Neural cell (in vitro differentiated cells): ENCODE data around the gene CASKIN1. TPM values are rescaled to one million over a fixed set of nuclear protein-coding genes. Genes with fewer than 3 reads are reported as not detected.

Source experiments
- H2AFZ ChIP-seq: fragments of 200-600, 300-800 bp; sonication (generic), shearing (Covaris generic); 2 replicates; pipeline ENCODE4 v1.6.0; 2014; ENCODE audit warnings: low read depth, mild to moderate bottlenecking, antibody characterized with exemption, low read length, moderate library complexity
- H3F3A ChIP-seq: fragments of 200-600 bp; shearing (Covaris generic); 2 replicates; pipeline ENCODE4 v1.6.1; 2016; ENCODE audit warnings: mild to moderate bottlenecking, moderate library complexity, mixed read lengths, antibody characterized with exemption, low read length; ENCODE audit not compliant: insufficient read depth, poor library complexity, severe bottlenecking
- H3K27ac ChIP-seq: fragments of 200-600, 300-800 bp; sonication (generic), shearing (Covaris generic); 2 replicates; pipeline ENCODE4 v1.5.1; 2014; ENCODE audit warnings: mild to moderate bottlenecking, low read length, moderate library complexity
- H3K27me3 ChIP-seq: fragments of 300-800, 200-600 bp; sonication (generic), shearing (Covaris generic); 2 replicates; pipeline ENCODE4 v1.6.0; 2014; ENCODE audit warnings: mild to moderate bottlenecking, low read depth, low read length, moderate library complexity; ENCODE audit not compliant: insufficient read depth
- H3K36me3 ChIP-seq: fragments of 300-800, 200-600 bp; sonication (generic), shearing (Covaris generic); 2 replicates; pipeline ENCODE4 v1.5.1; 2014; ENCODE audit warnings: mild to moderate bottlenecking, antibody characterized with exemption, low read length, moderate library complexity; ENCODE audit not compliant: insufficient read depth
- H3K4me2 ChIP-seq: fragments of 300-800, 200-600 bp; sonication (generic), shearing (Covaris generic); 2 replicates; pipeline ENCODE4 v1.6.0; 2014; ENCODE audit warnings: mild to moderate bottlenecking, low read length
- H3K4me3 ChIP-seq: fragments of 300-800, 200-600 bp; sonication (generic), shearing (Covaris generic); 2 replicates; pipeline ENCODE4 v1.5.1; 2014; ENCODE audit warnings: mild to moderate bottlenecking, low read length, moderate library complexity
- H3K79me2 ChIP-seq: fragments of 200-600 bp; shearing (Covaris generic); replicated peaks from 2 replicates; pipeline ENCODE4 v1.6.0; 2014; ENCODE audit warnings: mild to moderate bottlenecking, low read length, moderate library complexity; ENCODE audit not compliant: insufficient read depth
- H3K9ac ChIP-seq: fragments of 300-800, 200-600 bp; sonication (generic), shearing (Covaris generic); 2 replicates; pipeline ENCODE4 v1.6.1; 2016; ENCODE audit warnings: mild to moderate bottlenecking, low read length, mixed read lengths
- H3K9me2 ChIP-seq: fragments of 200-600 bp; shearing (Covaris generic); 2 replicates; pipeline ENCODE4 v1.6.1; 2016; ENCODE audit warnings: mild to moderate bottlenecking, low read length, mixed read lengths; ENCODE audit not compliant: insufficient read depth
- H3K9me3 ChIP-seq: fragments of 200-600, 300-800 bp; sonication (generic), shearing (Covaris generic); 2 replicates; pipeline ENCODE4 v1.6.1; 2016; ENCODE audit warnings: mild to moderate bottlenecking, mixed run types, low read length, moderate library complexity, mixed read lengths
- H4K20me1 ChIP-seq: fragments of 200-600 bp; shearing (Covaris generic); 2 replicates; pipeline ENCODE4 v1.6.1; 2016; ENCODE audit warnings: mild to moderate bottlenecking, mixed run types; ENCODE audit not compliant: insufficient read depth
- CTCF ChIP-seq: fragments of 450-650 bp; IDR thresholded peaks from 2 replicates; pipeline ENCODE4 v1.5.1; 2014; ENCODE audit warnings: antibody characterized with exemption, mild to moderate bottlenecking, moderate library complexity; ENCODE audit not compliant: poor library complexity, severe bottlenecking
- EP300 ChIP-seq: fragments of 450-650 bp; conservative IDR thresholded peaks from 2 replicates; pipeline ENCODE4 v1.6.1; 2014; ENCODE audit warnings: antibody characterized with exemption, mild to moderate bottlenecking, moderate library complexity; ENCODE audit not compliant: poor library complexity, severe bottlenecking
- EZH2 ChIP-seq: fragments of 200-600, 300-800 bp; shearing (Covaris generic), sonication (generic); IDR thresholded peaks from 2 replicates; pipeline ENCODE4 v1.6.1; 2014; ENCODE audit warnings: antibody characterized with exemption, low read length, borderline replicate concordance, mild to moderate bottlenecking; ENCODE audit not compliant: insufficient read depth, poor library complexity, severe bottlenecking
- MXI1 ChIP-seq: fragments of 450-650 bp; conservative IDR thresholded peaks from 2 replicates; pipeline ENCODE4 v1.6.1; 2014; ENCODE audit warnings: antibody characterized with exemption, mild to moderate bottlenecking; ENCODE audit not compliant: poor library complexity, severe bottlenecking
- POLR2AphosphoS5 ChIP-seq: IDR thresholded peaks from 2 replicates; pipeline ENCODE4 v1.6.1; 2012
- RAD21 ChIP-seq: fragments of 450-650 bp; conservative IDR thresholded peaks from 2 replicates; pipeline ENCODE4 v1.6.1; 2014; ENCODE audit warnings: antibody characterized with exemption, mild to moderate bottlenecking, moderate library complexity
- SMC3 ChIP-seq: fragments of 450-650 bp; conservative IDR thresholded peaks from 2 replicates; pipeline ENCODE4 v1.6.1; 2014; ENCODE audit warnings: antibody characterized with exemption, mild to moderate bottlenecking, moderate library complexity; ENCODE audit not compliant: poor library complexity
- TAF1 ChIP-seq: IDR thresholded peaks from 2 replicates; pipeline ENCODE4 v1.6.1; 2012; ENCODE audit warnings: low read depth
- polyA plus RNA-seq: library from polyadenylated mRNA; depleted of rRNA; stranded (reverse); fragments of >200 nt; gene quantifications from 2 replicates; pipeline ENCODE4 v1.2.3, GENCODE V29; 2014
- TF ChIP-seq, protein P1 (sequence below): IDR thresholded peaks from 2 replicates; pipeline ENCODE4 v1.6.1; 2012; ENCODE audit warnings: borderline replicate concordance

Gene CASKIN1
- polyA plus RNA-seq, 1 donor from 2014 or later, result 10.3 TPM

GRCh38 chr16:2166263-2167067 is 29.9 kb downstream of the CASKIN1 start:
- no peaks in the 10 kb centered on the region for H3K9me3 ChIP-seq
- no peak overlapping the region for H2AFZ ChIP-seq
- no peak overlapping the region for H3K4me2 ChIP-seq
- H3K36me3 ChIP-seq, result no peaks in the 10 kb centered on the region
- no peak overlapping the region for H3K4me3 ChIP-seq
- no peak for TF ChIP-seq SMC3
- TF ChIP-seq MXI1, result no peak
- no peak for TF ChIP-seq CTCF
- no peak for TF ChIP-seq RAD21
- no peak for TF ChIP-seq POLR2AphosphoS5
- TF ChIP-seq, protein P1, sequence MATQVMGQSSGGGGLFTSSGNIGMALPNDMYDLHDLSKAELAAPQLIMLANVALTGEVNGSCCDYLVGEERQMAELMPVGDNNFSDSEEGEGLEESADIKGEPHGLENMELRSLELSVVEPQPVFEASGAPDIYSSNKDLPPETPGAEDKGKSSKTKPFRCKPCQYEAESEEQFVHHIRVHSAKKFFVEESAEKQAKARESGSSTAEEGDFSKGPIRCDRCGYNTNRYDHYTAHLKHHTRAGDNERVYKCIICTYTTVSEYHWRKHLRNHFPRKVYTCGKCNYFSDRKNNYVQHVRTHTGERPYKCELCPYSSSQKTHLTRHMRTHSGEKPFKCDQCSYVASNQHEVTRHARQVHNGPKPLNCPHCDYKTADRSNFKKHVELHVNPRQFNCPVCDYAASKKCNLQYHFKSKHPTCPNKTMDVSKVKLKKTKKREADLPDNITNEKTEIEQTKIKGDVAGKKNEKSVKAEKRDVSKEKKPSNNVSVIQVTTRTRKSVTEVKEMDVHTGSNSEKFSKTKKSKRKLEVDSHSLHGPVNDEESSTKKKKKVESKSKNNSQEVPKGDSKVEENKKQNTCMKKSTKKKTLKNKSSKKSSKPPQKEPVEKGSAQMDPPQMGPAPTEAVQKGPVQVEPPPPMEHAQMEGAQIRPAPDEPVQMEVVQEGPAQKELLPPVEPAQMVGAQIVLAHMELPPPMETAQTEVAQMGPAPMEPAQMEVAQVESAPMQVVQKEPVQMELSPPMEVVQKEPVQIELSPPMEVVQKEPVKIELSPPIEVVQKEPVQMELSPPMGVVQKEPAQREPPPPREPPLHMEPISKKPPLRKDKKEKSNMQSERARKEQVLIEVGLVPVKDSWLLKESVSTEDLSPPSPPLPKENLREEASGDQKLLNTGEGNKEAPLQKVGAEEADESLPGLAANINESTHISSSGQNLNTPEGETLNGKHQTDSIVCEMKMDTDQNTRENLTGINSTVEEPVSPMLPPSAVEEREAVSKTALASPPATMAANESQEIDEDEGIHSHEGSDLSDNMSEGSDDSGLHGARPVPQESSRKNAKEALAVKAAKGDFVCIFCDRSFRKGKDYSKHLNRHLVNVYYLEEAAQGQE, result no peak
- no peak for TF ChIP-seq EP300
- TF ChIP-seq EZH2, result no peak
- TF ChIP-seq TAF1, result no peak
- H3F3A ChIP-seq, result no peaks in the 10 kb centered on the region
- no peaks in the 10 kb centered on the region for H3K9me2 ChIP-seq
- H3K27me3 ChIP-seq, result no peaks in the 10 kb centered on the region
- H3K9ac ChIP-seq, result no peak overlapping the region
- no peaks in the 10 kb centered on the region for H3K79me2 ChIP-seq
- H4K20me1 ChIP-seq, result no peaks in the 10 kb centered on the region
- H3K27ac ChIP-seq, result no peak overlapping the region

GRCh38 chr16:2165861-2166260 is 30.5 kb downstream of the CASKIN1 start:
- Histone ChIP-seq H3K79me2 (no peaks in the 10 kb centered on the region), H3K9me3 (no peaks in the 10 kb centered on the region), H4K20me1 (no peaks in the 10 kb centered on the region)

More at GRCh38 chr16:2165861-2166260, 30.5 kb downstream of the CASKIN1 start:
- no peaks in the 10 kb centered on the region for H3K27me3 ChIP-seq
- H3K4me2 ChIP-seq, result no peak overlapping the region
- H3K9me2 ChIP-seq, result no peaks in the 10 kb centered on the region
- H3K36me3 ChIP-seq, result no peaks in the 10 kb centered on the region
- TF ChIP-seq EZH2, result no peak
- H3F3A ChIP-seq, result no peaks in the 10 kb centered on the region
- H2AFZ ChIP-seq, result no peak overlapping the region
- no peak overlapping the region for H3K27ac ChIP-seq
- H3K9ac ChIP-seq, result no peak overlapping the region
- no peak overlapping the region for H3K4me3 ChIP-seq
